Lower leg skin (tissue), 3 donors: Measurements from ENCODE around the gene ABAT.

Source experiments
- CTCF ChIP-seq, 3 donors: fragments of 450-650 bp; IDR thresholded peaks; one replicate each; pipeline ENCODE4 v1.5.1; 2016; ENCODE audit warnings: antibody characterized with exemption in 3 of 3, mild to moderate bottlenecking in 3 of 3, moderate library complexity in 2 of 3
- POLR2A ChIP-seq, 2 donors: fragments of 450-650 bp; IDR thresholded peaks; one replicate each; pipeline ENCODE4 v1.6.1; 2016 to 2017; ENCODE audit warnings: antibody characterized with exemption in 2 of 2, mild to moderate bottlenecking in 1 of 2, moderate library complexity in 1 of 2

GRCh38 chr16:8694795-8695728, 20.6 kb downstream of the ABAT start:
- TF ChIP-seq CTCF (IDR thresholded peaks at IDR 0.05) (no peak), POLR2A (IDR thresholded peaks at IDR 0.05) (no peak)
